IPS-18a (cell line): ENCODE results near the gene SLC39A13.

ENCODE experiments used
- H3K27ac ChIP-seq: one replicate; pipeline ENCODE4 v1.5.1; 2013; ENCODE audit warnings: low read length
- H3K27me3 ChIP-seq: one replicate; pipeline ENCODE4 v1.6.1; 2013; ENCODE audit warnings: mild to moderate bottlenecking, low read length; ENCODE audit not compliant: control insufficient read depth, insufficient read depth
- H3K36me3 ChIP-seq: one replicate; pipeline ENCODE4 v1.6.1; 2013; ENCODE audit warnings: low read depth, low read length; ENCODE audit not compliant: control insufficient read depth
- H3K4me1 ChIP-seq: one replicate; pipeline ENCODE4 v1.6.1; 2013; ENCODE audit warnings: low read depth, low read length; ENCODE audit not compliant: control insufficient read depth
- H3K4me3 ChIP-seq: one replicate; pipeline ENCODE4 v1.5.1; 2013; ENCODE audit warnings: low read length
- H3K9ac ChIP-seq: one replicate; pipeline ENCODE4 v1.6.1; 2013; ENCODE audit warnings: mild to moderate bottlenecking, low read length, moderate library complexity
- H3K9me3 ChIP-seq: one replicate; pipeline ENCODE4 v1.6.1; 2013; ENCODE audit warnings: low read depth, low read length; ENCODE audit not compliant: control insufficient read depth

SLC39A13 gene

GRCh38 chr11:47408598-47409439 lies 429 bp downstream of the SLC39A13 start:
- peaks cover 10% of the 10 kb centered on the region for H3K4me1 ChIP-seq
- no peaks in the 10 kb centered on the region for H3K27me3 ChIP-seq
- peak overlapping the region; percentile 83 for H3K4me3 ChIP-seq
- peak overlapping the region; percentile 61 for H3K9ac ChIP-seq
- no peak overlapping the region for H3K27ac ChIP-seq
- no peaks in the 10 kb centered on the region for H3K9me3 ChIP-seq
- peaks cover 2% of the 10 kb centered on the region for H3K36me3 ChIP-seq

GRCh38 chr11:47409440-47410369 lies 1.3 kb downstream of the SLC39A13 start:
- H3K27ac ChIP-seq, result no peak overlapping the region
- no peaks in the 10 kb centered on the region for H3K27me3 ChIP-seq
- H3K4me1 ChIP-seq, result peaks cover 10% of the 10 kb centered on the region
- H3K9ac ChIP-seq, result no peak overlapping the region
- peak overlapping the region; percentile 83 for H3K4me3 ChIP-seq
- H3K36me3 ChIP-seq, result peaks cover 7% of the 10 kb centered on the region
- no peaks in the 10 kb centered on the region for H3K9me3 ChIP-seq

GRCh38 chr11:47410370-47411264 lies 2.2 kb downstream of the SLC39A13 start:
- Histone ChIP-seq H3K9me3 (no peaks in the 10 kb centered on the region), H3K36me3 (peaks cover 7% of the 10 kb centered on the region), H3K4me1 (peaks cover 10% of the 10 kb centered on the region), H3K27me3 (no peaks in the 10 kb centered on the region), H3K27ac (no peak overlapping the region), H3K9ac (no peak overlapping the region), H3K4me3 (no peak overlapping the region)

GRCh38 chr11:47411884-47412746 lies 3.7 kb downstream of the SLC39A13 start:
- Histone ChIP-seq H3K36me3 (peaks cover 7% of the 10 kb centered on the region), H3K9ac (no peak overlapping the region), H3K4me3 (no peak overlapping the region), H3K27ac (no peak overlapping the region), H3K9me3 (no peaks in the 10 kb centered on the region), H3K27me3 (no peaks in the 10 kb centered on the region), H3K4me1 (peaks cover 5% of the 10 kb centered on the region)

GRCh38 chr11:47413351-47413750 lies 5.0 kb downstream of the SLC39A13 start:
- peaks cover 11% of the 10 kb centered on the region for H3K36me3 ChIP-seq
- H3K27ac ChIP-seq, result no peak overlapping the region
- H3K9ac ChIP-seq, result no peak overlapping the region
- H3K4me1 ChIP-seq, result no peaks in the 10 kb centered on the region
- H3K9me3 ChIP-seq, result no peaks in the 10 kb centered on the region
- no peak overlapping the region for H3K4me3 ChIP-seq
- no peaks in the 10 kb centered on the region for H3K27me3 ChIP-seq

- Histone ChIP-seq H3K9me3 (no peaks in the 10 kb centered on the region), H3K27ac (no peak overlapping the region), H3K9ac (no peak overlapping the region), H3K36me3 (peaks cover 18% of the 10 kb centered on the region), H3K4me1 (no peaks in the 10 kb centered on the region), H3K4me3 (no peak overlapping the region), H3K27me3 (no peaks in the 10 kb centered on the region)
These were observed 5.7 kb downstream of the SLC39A13 start for GRCh38 chr11:47413908-47414684.

GRCh38 chr11:47414685-47415070 lies 6.3 kb downstream of the SLC39A13 start:
- no peaks in the 10 kb centered on the region for H3K27me3 ChIP-seq
- H3K4me3 ChIP-seq, result no peak overlapping the region
- H3K4me1 ChIP-seq, result no peaks in the 10 kb centered on the region
- H3K36me3 ChIP-seq, result peaks cover 21% of the 10 kb centered on the region
- H3K9ac ChIP-seq, result no peak overlapping the region
- no peaks in the 10 kb centered on the region for H3K9me3 ChIP-seq
- no peak overlapping the region for H3K27ac ChIP-seq

GRCh38 chr11:47415091-47415854 lies 6.9 kb downstream of the SLC39A13 start:
- Histone ChIP-seq H3K9ac (no peak overlapping the region), H3K9me3 (no peaks in the 10 kb centered on the region), H3K36me3 (peaks cover 27% of the 10 kb centered on the region), H3K27me3 (no peaks in the 10 kb centered on the region), H3K4me3 (no peak overlapping the region), H3K4me1 (no peaks in the 10 kb centered on the region), H3K27ac (no peak overlapping the region)

GRCh38 chr11:47415949-47416472 lies 7.6 kb downstream of the SLC39A13 start:
- no peaks in the 10 kb centered on the region for H3K27me3 ChIP-seq
- no peak overlapping the region for H3K9ac ChIP-seq
- peaks cover 34% of the 10 kb centered on the region for H3K36me3 ChIP-seq
- no peaks in the 10 kb centered on the region for H3K9me3 ChIP-seq
- no peak overlapping the region for H3K4me3 ChIP-seq
- H3K4me1 ChIP-seq, result no peaks in the 10 kb centered on the region
- no peak overlapping the region for H3K27ac ChIP-seq
